ENCODE results near the gene MEIS2. TPM values are rescaled to one million over a fixed set of nuclear protein-coding genes. Genes with fewer than 3 reads are reported as not detected.

MEIS2 gene
- total and polyA plus RNA-seq, 2 experiments from 2014 or later: 0.27 TPM; not detected in 1

DNA sequence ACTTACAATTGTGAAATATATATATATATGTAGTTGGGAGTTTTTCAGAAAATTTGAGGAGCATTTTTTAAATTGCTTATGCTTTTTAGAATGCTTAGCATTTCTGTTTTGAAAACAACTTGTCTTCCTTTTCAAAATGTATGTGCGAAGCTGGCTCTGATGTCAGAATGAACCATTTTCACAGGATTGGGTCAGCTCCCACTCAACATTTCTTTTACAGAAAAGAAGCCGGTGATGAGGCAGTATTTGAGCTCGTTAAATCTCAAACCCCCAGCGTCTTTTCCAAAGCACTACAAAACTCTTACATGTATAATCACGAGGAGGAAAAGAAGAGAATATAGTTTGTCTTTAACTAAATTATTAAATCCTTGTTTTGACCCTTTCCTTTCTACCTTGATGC lies 225.4 kb downstream of the MEIS2 start:
- no peak overlapping the region for H3K27ac Mint-ChIP-seq

More for the DNA sequence above, 225.4 kb downstream of the MEIS2 start:
- Mint-ChIP-seq H3K36me3 (ENCODE audit: low read depth) (no peaks in the 10 kb centered on the region), H3K27me3 (ENCODE audit: insufficient read depth, low read depth, poor library complexity) (peaks cover 29% of the 10 kb centered on the region), H3K4me3 (no peak overlapping the region), H3K9me3 (no peaks in the 10 kb centered on the region), H3K4me1 (peaks cover 29% of the 10 kb centered on the region)
- peaks cover 54% of the 10 kb centered on the region for H3K27me3 ChIP-seq (ENCODE audit: insufficient read depth)
- no peaks in the 10 kb centered on the region for H4K20me1 ChIP-seq (replicated peaks; ENCODE audit: insufficient read depth)
- H3K79me2 ChIP-seq (replicated peaks; ENCODE audit: insufficient read depth): no peaks in the 10 kb centered on the region
- H3K27ac ChIP-seq (ENCODE audit: low read depth): no peak overlapping the region
- no peak for DNase-seq (ENCODE audit: low spot score)
- H3K4me3 ChIP-seq: no peak overlapping the region
- no peak overlapping the region for H3K4me2 ChIP-seq
- no peak overlapping the region for H2AFZ ChIP-seq
- no peak for ATAC-seq
- TF ChIP-seq, protein P1, sequence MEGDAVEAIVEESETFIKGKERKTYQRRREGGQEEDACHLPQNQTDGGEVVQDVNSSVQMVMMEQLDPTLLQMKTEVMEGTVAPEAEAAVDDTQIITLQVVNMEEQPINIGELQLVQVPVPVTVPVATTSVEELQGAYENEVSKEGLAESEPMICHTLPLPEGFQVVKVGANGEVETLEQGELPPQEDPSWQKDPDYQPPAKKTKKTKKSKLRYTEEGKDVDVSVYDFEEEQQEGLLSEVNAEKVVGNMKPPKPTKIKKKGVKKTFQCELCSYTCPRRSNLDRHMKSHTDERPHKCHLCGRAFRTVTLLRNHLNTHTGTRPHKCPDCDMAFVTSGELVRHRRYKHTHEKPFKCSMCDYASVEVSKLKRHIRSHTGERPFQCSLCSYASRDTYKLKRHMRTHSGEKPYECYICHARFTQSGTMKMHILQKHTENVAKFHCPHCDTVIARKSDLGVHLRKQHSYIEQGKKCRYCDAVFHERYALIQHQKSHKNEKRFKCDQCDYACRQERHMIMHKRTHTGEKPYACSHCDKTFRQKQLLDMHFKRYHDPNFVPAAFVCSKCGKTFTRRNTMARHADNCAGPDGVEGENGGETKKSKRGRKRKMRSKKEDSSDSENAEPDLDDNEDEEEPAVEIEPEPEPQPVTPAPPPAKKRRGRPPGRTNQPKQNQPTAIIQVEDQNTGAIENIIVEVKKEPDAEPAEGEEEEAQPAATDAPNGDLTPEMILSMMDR (conservative IDR thresholded peaks at IDR 0.05; ENCODE audit: low read depth in 2 of 2): no peak
- TF ChIP-seq EZH2phosphoT487 (IDR thresholded peaks at IDR 0.05; ENCODE audit: unreplicated experiment): no peak
- no peak for TF ChIP-seq POLR2AphosphoS5 (IDR thresholded peaks at IDR 0.05; ENCODE audit: low read depth)
- no peak for TF ChIP-seq ZNF331 (CRISPR knock-in tag; IDR thresholded peaks at IDR 0.05; ENCODE audit: low read depth)
- no peak for TF ChIP-seq JUNB (IDR thresholded peaks at IDR 0.05; ENCODE audit: unreplicated experiment)
- no peak for TF ChIP-seq STAT1 (IDR thresholded peaks at IDR 0.05; ENCODE audit: unreplicated experiment)
- TF ChIP-seq, protein P2, sequence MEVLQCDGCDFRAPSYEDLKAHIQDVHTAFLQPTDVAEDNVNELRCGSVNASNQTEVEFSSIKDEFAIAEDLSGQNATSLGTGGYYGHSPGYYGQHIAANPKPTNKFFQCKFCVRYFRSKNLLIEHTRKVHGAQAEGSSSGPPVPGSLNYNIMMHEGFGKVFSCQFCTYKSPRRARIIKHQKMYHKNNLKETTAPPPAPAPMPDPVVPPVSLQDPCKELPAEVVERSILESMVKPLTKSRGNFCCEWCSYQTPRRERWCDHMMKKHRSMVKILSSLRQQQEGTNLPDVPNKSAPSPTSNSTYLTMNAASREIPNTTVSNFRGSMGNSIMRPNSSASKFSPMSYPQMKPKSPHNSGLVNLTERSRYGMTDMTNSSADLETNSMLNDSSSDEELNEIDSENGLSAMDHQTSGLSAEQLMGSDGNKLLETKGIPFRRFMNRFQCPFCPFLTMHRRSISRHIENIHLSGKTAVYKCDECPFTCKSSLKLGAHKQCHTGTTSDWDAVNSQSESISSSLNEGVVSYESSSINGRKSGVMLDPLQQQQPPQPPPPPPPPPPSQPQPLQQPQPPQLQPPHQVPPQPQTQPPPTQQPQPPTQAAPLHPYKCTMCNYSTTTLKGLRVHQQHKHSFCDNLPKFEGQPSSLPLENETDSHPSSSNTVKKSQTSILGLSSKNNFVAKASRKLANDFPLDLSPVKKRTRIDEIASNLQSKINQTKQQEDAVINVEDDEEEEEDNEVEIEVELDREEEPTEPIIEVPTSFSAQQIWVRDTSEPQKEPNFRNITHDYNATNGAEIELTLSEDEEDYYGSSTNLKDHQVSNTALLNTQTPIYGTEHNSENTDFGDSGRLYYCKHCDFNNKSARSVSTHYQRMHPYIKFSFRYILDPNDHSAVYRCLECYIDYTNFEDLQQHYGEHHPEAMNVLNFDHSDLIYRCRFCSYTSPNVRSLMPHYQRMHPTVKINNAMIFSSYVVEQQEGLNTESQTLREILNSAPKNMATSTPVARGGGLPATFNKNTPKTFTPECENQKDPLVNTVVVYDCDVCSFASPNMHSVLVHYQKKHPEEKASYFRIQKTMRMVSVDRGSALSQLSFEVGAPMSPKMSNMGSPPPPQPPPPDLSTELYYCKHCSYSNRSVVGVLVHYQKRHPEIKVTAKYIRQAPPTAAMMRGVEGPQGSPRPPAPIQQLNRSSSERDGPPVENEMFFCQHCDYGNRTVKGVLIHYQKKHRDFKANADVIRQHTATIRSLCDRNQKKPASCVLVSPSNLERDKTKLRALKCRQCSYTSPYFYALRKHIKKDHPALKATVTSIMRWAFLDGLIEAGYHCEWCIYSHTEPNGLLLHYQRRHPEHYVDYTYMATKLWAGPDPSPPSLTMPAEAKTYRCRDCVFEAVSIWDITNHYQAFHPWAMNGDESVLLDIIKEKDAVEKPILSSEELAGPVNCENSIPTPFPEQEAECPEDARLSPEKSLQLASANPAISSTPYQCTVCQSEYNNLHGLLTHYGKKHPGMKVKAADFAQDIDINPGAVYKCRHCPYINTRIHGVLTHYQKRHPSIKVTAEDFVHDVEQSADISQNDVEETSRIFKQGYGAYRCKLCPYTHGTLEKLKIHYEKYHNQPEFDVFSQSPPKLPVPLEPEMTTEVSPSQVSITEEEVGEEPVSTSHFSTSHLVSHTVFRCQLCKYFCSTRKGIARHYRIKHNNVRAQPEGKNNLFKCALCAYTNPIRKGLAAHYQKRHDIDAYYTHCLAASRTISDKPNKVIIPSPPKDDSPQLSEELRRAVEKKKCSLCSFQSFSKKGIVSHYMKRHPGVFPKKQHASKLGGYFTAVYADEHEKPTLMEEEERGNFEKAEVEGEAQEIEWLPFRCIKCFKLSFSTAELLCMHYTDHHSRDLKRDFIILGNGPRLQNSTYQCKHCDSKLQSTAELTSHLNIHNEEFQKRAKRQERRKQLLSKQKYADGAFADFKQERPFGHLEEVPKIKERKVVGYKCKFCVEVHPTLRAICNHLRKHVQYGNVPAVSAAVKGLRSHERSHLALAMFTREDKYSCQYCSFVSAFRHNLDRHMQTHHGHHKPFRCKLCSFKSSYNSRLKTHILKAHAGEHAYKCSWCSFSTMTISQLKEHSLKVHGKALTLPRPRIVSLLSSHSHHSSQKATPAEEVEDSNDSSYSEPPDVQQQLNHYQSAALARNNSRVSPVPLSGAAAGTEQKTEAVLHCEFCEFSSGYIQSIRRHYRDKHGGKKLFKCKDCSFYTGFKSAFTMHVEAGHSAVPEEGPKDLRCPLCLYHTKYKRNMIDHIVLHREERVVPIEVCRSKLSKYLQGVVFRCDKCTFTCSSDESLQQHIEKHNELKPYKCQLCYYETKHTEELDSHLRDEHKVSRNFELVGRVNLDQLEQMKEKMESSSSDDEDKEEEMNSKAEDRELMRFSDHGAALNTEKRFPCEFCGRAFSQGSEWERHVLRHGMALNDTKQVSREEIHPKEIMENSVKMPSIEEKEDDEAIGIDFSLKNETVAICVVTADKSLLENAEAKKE (CRISPR knock-in tag; IDR thresholded peaks at IDR 0.05): no peak
- TF ChIP-seq, protein P3, sequence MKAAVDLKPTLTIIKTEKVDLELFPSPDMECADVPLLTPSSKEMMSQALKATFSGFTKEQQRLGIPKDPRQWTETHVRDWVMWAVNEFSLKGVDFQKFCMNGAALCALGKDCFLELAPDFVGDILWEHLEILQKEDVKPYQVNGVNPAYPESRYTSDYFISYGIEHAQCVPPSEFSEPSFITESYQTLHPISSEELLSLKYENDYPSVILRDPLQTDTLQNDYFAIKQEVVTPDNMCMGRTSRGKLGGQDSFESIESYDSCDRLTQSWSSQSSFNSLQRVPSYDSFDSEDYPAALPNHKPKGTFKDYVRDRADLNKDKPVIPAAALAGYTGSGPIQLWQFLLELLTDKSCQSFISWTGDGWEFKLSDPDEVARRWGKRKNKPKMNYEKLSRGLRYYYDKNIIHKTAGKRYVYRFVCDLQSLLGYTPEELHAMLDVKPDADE (IDR thresholded peaks at IDR 0.05): no peak
- TF ChIP-seq NANOG (IDR thresholded peaks at IDR 0.05; ENCODE audit: borderline replicate concordance): no peak
- TF ChIP-seq CREB1 (CRISPR knock-in tag; IDR thresholded peaks at IDR 0.05; ENCODE audit: low read depth): no peak
- H3K4me1 ChIP-seq (ENCODE audit: insufficient read depth): peaks cover 33% of the 10 kb centered on the region
- H3K36me3 ChIP-seq (ENCODE audit: insufficient read depth): no peaks in the 10 kb centered on the region
- H3K9me2 ChIP-seq (ENCODE audit: insufficient read depth): peaks cover 5% of the 10 kb centered on the region; the same call in 1 of the 2 replicates
- peaks cover 16% of the 10 kb centered on the region; the same call in 1 of the 2 replicates for H3F3A ChIP-seq (replicated peaks; ENCODE audit: low read depth)
